BLaER1 treated with 17β-estradiol and CSF1 and Interleukin-3, amounts not matched to agents 10 nM and 100 nM (cell line): ENCODE data around the gene OR10H5.
"Not testable (repeated sequence)": the region's sequence is repeated elsewhere in the genome, so short reads cannot be mapped to it uniquely, and the experiment has no call there.

Source experiments
- H3K27ac ChIP-seq, 11 experiments: shearing (Covaris generic); formaldehyde crosslinking; 2 replicates each; pipeline ENCODE4 v1.8.1; 2022
- H3K27me3 ChIP-seq, 11 experiments: shearing (Covaris generic); formaldehyde crosslinking; 2 replicates each; pipeline ENCODE4 v1.8.1; 2022
- H3K36me3 ChIP-seq, 11 experiments: shearing (Covaris generic); formaldehyde crosslinking; 2 replicates each; pipeline ENCODE4 v1.8.1; 2022
- H3K4me1 ChIP-seq, 10 experiments: shearing (Covaris generic); formaldehyde crosslinking; 2 replicates each; pipeline ENCODE4 v1.8.1; 2022
- H3K4me2 ChIP-seq, 11 experiments: shearing (Covaris generic); formaldehyde crosslinking; 2 replicates each; pipeline ENCODE4 v1.8.1; 2022
- H3K4me3 ChIP-seq, 10 experiments: shearing (Covaris generic); formaldehyde crosslinking; 2 replicates each; pipeline ENCODE4 v1.8.1; 2022
- H3K9ac ChIP-seq, 11 experiments: shearing (Covaris generic); formaldehyde crosslinking; 2 replicates each; pipeline ENCODE4 v1.8.1; 2022
- H3K9me3 ChIP-seq, 11 experiments: shearing (Covaris generic); formaldehyde crosslinking; replicated peaks in 1 of 11; 2 replicates each; pipeline ENCODE4 v1.8.1; 2022
- H4K20me1 ChIP-seq, 11 experiments: shearing (Covaris generic); formaldehyde crosslinking; 2 replicates each; pipeline ENCODE4 v1.8.1; 2022
- Cebpa-rat ChIP-seq, 11 experiments: shearing (Covaris generic); IDR thresholded peaks; 2 replicates each; pipeline ENCODE4 v1.8.1; 2022

The OR10H5 gene

GRCh38 chr19:15787611-15788155 is at the start of gene OR10H5:
Gene OR10H5, plus strand, starts transcription at chr19:15787661. Its CDS starts 6,388 bp downstream, at chr19:15794049.
- H4K20me1 ChIP-seq = no peaks in the 10 kb centered on the region
- H3K9me3 ChIP-seq = no peaks in the 10 kb centered on the region
- H3K27me3 ChIP-seq = no peaks in the 10 kb centered on the region
- peaks cover 4 to 6% (median 5%) of the 10 kb centered on the region in 10 experiments; a peak in 18 of 20 replicates for H3K4me1 ChIP-seq
- H3K4me3 ChIP-seq = no peak within 1 kb of the TSS
- no peak within 1 kb of the TSS for H3K9ac ChIP-seq
- TF ChIP-seq Cebpa-rat (IDR thresholded peaks at IDR 0.05) = no peak
- H3K27ac ChIP-seq = no peak within 1 kb of the TSS
- H3K36me3 ChIP-seq = no peaks in the 10 kb centered on the region
- no peak within 1 kb of the TSS for H3K4me2 ChIP-seq

- no peaks in the 10 kb centered on the region for H3K27me3 ChIP-seq
- peaks cover 0 to 4% (median 0%) of the 10 kb centered on the region in 10 experiments; a peak in 2 of 20 replicates for H3K4me1 ChIP-seq
- no peak within 1 kb of the TSS for H3K4me3 ChIP-seq
- TF ChIP-seq Cebpa-rat (IDR thresholded peaks at IDR 0.05) = no peak
- H3K36me3 ChIP-seq = no peaks in the 10 kb centered on the region
- no peak within 1 kb of the TSS for H3K27ac ChIP-seq
- H3K9me3 ChIP-seq = peaks cover 28 to 35% (median 31%) of the 10 kb centered on the region in 11 experiments
- H4K20me1 ChIP-seq = no peaks in the 10 kb centered on the region
- no peak within 1 kb of the TSS for H3K9ac ChIP-seq
- no peak within 1 kb of the TSS for H3K4me2 ChIP-seq
Observed at GRCh38 chr19:15737722-15738121, 49.7 kb upstream of the OR10H5 start, which contains the start of gene OR10H3. Gene OR10H3, plus strand, starts transcription at chr19:15737985. Its CDS starts 3,408 bp downstream, at chr19:15741393.

- no peak for TF ChIP-seq Cebpa-rat (IDR thresholded peaks at IDR 0.05)
- peaks cover 28 to 39% (median 32%) of the 10 kb centered on the region in 11 experiments for H3K9me3 ChIP-seq
- H3K4me2 ChIP-seq = no peak overlapping the region
- no peaks in the 10 kb centered on the region for H3K36me3 ChIP-seq
- H3K4me1 ChIP-seq = no peaks in the 10 kb centered on the region
- no peaks in the 10 kb centered on the region for H4K20me1 ChIP-seq
- no peaks in the 10 kb centered on the region for H3K27me3 ChIP-seq
- no peak overlapping the region for H3K9ac ChIP-seq
- H3K4me3 ChIP-seq = no peak overlapping the region
- H3K27ac ChIP-seq = no peak overlapping the region
Observed at GRCh38 chr19:15740785-15741184, 46.7 kb upstream of the OR10H5 start.

GRCh38 chr19:15748239-15748638 is 39.2 kb upstream of the OR10H5 start:
- H3K27me3 ChIP-seq = no peaks in the 10 kb centered on the region
- H3K4me1 ChIP-seq = no peaks in the 10 kb centered on the region
- no peak overlapping the region for H3K27ac ChIP-seq
- H4K20me1 ChIP-seq = no peaks in the 10 kb centered on the region
- H3K36me3 ChIP-seq = no peaks in the 10 kb centered on the region
- H3K9me3 ChIP-seq = no peaks in the 10 kb centered on the region
- TF ChIP-seq Cebpa-rat (IDR thresholded peaks at IDR 0.05) = no peak
- no peak overlapping the region for H3K4me2 ChIP-seq
- no peak overlapping the region for H3K9ac ChIP-seq
- H3K4me3 ChIP-seq = no peak overlapping the region

- Histone ChIP-seq H3K9me3 (peaks cover 0 to 6% (median 0%) of the 10 kb centered on the region in 11 experiments; a peak in 2 of 22 replicates), H3K27ac (no peak overlapping the region)
- no peak for TF ChIP-seq Cebpa-rat (IDR thresholded peaks at IDR 0.05)
Observed at GRCh38 chr19:15758379-15758778, 29.1 kb upstream of the OR10H5 start.

GRCh38 chr19:15759962-15760565 is 27.4 kb upstream of the OR10H5 start:
- H4K20me1 ChIP-seq = no peaks in the 10 kb centered on the region
- no peak for TF ChIP-seq Cebpa-rat (IDR thresholded peaks at IDR 0.05)
- H3K27me3 ChIP-seq = no peaks in the 10 kb centered on the region
- H3K4me3 ChIP-seq = no peak overlapping the region
- no peak overlapping the region for H3K9ac ChIP-seq
- no peak overlapping the region for H3K27ac ChIP-seq
- no peak overlapping the region for H3K4me2 ChIP-seq
- no peaks in the 10 kb centered on the region for H3K4me1 ChIP-seq
- peaks cover 0 to 6% (median 0%) of the 10 kb centered on the region in 11 experiments; a peak in 2 of 22 replicates for H3K9me3 ChIP-seq
- H3K36me3 ChIP-seq = no peaks in the 10 kb centered on the region

More at GRCh38 chr19:15758379-15758778, 29.1 kb upstream of the OR10H5 start:
- no peak overlapping the region for H3K4me2 ChIP-seq
- no peaks in the 10 kb centered on the region for H3K4me1 ChIP-seq
- H3K27me3 ChIP-seq = no peaks in the 10 kb centered on the region
- H3K36me3 ChIP-seq = no peaks in the 10 kb centered on the region
- no peak overlapping the region for H3K9ac ChIP-seq
- H3K4me3 ChIP-seq = no peak overlapping the region
- H4K20me1 ChIP-seq = no peaks in the 10 kb centered on the region

- no peaks in the 10 kb centered on the region for H3K36me3 ChIP-seq
- H3K27me3 ChIP-seq = no peaks in the 10 kb centered on the region
- H3K27ac ChIP-seq = no peak overlapping the region
- no peak overlapping the region for H3K9ac ChIP-seq
- no peak overlapping the region for H3K4me2 ChIP-seq
- H4K20me1 ChIP-seq = no peaks in the 10 kb centered on the region
- no peak overlapping the region for H3K4me3 ChIP-seq
- no peak for TF ChIP-seq Cebpa-rat (IDR thresholded peaks at IDR 0.05)
- no peaks in the 10 kb centered on the region for H3K9me3 ChIP-seq
- no peaks in the 10 kb centered on the region for H3K4me1 ChIP-seq
Observed at GRCh38 chr19:15769586-15769985, 17.9 kb upstream of the OR10H5 start.

GRCh38 chr19:15774159-15774558 is 13.3 kb upstream of the OR10H5 start:
- H3K27ac ChIP-seq, H3K4me1 ChIP-seq, H3K4me2 ChIP-seq, H3K9me3 ChIP-seq, H3K9ac ChIP-seq, H3K27me3 ChIP-seq, H4K20me1 ChIP-seq, H3K36me3 ChIP-seq, H3K4me3 ChIP-seq: not testable (repeated sequence)

- no peak overlapping the region for H3K27ac ChIP-seq
- H4K20me1 ChIP-seq = peaks cover 0 to 4% (median 0%) of the 10 kb centered on the region in 11 experiments; a peak in 1 of 22 replicates
- H3K9ac ChIP-seq = no peak overlapping the region
- no peaks in the 10 kb centered on the region for H3K9me3 ChIP-seq
- no peak overlapping the region for H3K4me3 ChIP-seq
- H3K27me3 ChIP-seq = no peaks in the 10 kb centered on the region
- H3K4me1 ChIP-seq = no peaks in the 10 kb centered on the region
- H3K4me2 ChIP-seq = no peak overlapping the region
- H3K36me3 ChIP-seq = no peaks in the 10 kb centered on the region
- TF ChIP-seq Cebpa-rat (IDR thresholded peaks at IDR 0.05) = no peak
Observed at GRCh38 chr19:15775249-15775648, 12.2 kb upstream of the OR10H5 start.

- Histone ChIP-seq H3K4me1 (no peaks in the 10 kb centered on the region), H3K4me2 (no peak overlapping the region), H4K20me1 (peaks cover 0 to 9% (median 0%) of the 10 kb centered on the region in 11 experiments; a peak in 2 of 22 replicates), H3K27me3 (no peaks in the 10 kb centered on the region), H3K36me3 (no peaks in the 10 kb centered on the region), H3K9me3 (no peaks in the 10 kb centered on the region), H3K4me3 (no peak overlapping the region), H3K27ac (no peak overlapping the region), H3K9ac (no peak overlapping the region)
- no peak for TF ChIP-seq Cebpa-rat (IDR thresholded peaks at IDR 0.05)
Observed at GRCh38 chr19:15776264-15776663, 11.2 kb upstream of the OR10H5 start.
